Hematopoietic multipotent progenitor cell treated with erythropoietin and hydrocortisone succinate and interleukin-3 and kit ligand, for 4 days (in vitro differentiated cells): Measurements from ENCODE around the gene CXCL12.

ENCODE experiments used
- DNase-seq: peaks from one replicate; pipeline ENCODE4 v3.0.0-alpha.2; 2015

CXCL12 gene

DNA sequence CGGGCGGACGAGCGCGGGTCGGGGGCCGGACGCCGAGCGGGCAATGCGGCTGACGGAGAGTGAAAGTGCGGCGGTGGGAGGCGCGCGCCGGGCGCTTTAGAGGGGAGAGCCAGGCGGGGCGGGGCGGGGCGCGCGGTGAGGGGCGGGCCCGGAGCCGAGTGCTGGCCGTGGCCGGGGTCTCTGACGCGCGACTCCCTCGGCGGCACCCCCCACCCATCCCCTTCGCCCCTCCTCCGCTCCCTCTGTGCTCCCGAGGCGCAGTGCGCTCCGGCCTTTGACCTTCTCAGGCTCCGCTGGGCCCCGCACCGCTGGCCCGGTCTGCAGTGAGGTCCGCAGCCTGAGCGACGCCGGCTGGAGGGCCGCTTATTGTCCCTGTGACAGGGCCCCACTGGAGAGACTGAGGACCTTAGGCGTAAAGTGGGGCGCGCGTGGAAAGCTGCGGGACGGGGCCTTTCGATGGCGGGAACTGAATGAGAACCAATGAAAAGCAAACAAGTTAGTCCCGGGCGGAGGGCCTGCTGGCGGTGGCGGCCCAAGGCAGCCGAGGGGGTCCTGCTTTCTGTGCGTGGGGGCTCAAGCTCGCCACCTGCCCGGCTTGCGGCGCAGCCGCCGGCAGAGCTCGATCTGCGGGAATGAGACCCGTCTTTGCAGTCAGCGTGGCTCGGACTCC lies at the start of gene CXCL12:
Gene CXCL12 (minus strand): TSS at position 72 of the 670 bp plus-strand sequence. CDS start 92 bp downstream, outside the sequence.
- no peak for DNase-seq

- no peak for DNase-seq
These were observed 42.6 kb upstream of the CXCL12 start for GRCh38 chr10:44427479-44427878.

- DNase-seq, result no peak
These were observed 42.1 kb upstream of the CXCL12 start for GRCh38 chr10:44427037-44427436.

DNA sequence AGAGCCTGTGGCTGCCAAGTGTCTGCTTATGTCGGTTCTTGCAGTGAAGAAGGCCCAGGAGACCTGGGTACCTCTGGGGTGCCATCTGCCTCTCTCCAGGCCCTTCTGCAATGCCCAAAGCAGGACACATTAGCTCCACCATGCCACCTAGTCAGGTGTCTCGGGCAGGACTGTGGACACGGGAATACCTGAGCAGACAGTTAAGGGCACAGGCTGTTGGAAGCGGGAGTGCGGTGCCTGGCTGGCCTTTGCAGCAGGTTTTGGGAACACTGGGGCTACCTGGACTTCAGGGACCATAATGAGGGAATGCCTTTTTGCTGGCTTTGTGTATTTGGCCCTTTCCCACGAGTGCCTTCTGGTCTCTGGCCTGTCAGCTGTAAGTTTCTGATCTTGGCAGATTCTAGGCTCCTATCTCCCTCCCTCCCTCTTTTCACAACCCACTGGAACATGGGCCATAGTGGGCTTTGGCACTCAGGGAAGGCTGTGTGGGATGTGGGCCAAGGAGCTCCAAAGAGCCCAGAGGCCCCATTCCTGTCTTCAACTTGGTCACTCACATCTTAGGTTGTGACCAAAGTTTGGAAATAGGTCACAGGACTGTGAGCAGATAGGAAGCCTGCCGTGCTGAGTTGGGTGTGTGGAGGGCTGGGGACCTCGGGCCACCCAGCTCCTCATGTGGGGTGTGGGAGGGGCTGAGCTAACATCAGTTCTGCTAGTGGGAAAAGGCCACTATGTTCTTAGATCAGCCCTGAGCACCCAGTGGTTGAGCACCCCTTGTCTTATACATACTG lies 41.5 kb upstream of the CXCL12 start:
- no peak for DNase-seq

DNA sequence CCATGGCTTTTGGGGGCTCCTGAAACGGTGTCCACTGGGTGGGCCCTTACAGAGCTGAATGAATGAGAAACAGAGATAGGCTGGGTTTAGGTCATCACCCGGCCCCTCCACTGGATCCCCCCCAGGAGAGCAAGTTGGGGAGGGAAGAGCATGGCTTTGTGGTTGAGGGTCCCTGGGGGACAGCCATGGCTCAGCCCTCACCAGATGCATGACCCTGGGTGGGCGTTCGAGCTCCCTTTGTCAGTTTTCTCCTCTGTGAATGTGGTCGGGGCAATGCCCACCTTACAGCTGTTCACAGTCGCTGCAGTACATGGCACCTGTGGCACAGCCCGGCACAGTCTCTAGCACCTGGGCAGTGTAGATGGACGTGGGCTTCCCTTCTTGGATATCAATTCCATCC lies 40.6 kb upstream of the CXCL12 start:
- no peak for DNase-seq

DNA sequence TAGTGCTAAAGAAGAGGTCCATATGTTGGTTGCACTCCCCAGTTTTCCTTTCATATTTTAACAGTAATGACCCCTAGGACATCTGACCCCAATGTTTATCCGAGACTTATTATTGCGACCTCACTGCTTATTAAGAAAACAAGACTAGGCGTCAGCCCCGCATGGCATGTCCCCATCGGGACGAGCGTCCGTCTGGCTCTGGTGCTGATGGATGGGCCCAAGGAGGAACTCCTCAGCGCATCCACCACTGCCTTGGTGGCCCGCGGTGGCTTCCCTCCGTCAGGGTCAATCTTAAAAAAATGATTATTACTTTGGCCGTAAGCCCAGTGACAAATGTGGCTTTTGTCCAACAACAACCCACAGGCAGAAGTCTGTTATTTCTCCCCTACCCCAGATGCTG lies 40.1 kb upstream of the CXCL12 start:
- no peak for DNase-seq

DNA sequence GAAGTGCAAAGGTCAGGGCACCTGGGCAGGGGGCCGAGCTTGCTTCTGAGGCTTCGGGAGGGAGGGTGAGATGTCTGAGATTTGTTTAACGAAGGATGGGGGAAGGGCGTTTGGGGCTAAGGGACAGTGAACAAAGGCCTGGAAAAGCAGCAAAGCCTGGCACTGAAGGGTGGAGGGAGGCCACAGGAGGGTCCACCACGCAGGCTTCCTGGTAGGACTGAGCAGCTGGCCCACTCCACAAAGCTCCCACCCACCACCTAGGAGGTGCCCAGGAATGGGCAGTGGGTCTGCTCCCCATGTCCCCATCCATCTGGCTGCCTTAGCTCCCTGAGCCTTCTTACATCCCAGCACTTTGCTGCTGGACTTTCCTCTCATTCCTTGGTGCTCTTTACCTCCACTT lies 39.4 kb upstream of the CXCL12 start:
- no peak for DNase-seq

GRCh38 chr10:44422570-44423101 lies 37.7 kb upstream of the CXCL12 start:
- no peak for DNase-seq

- no peak for DNase-seq
These were observed 37.3 kb upstream of the CXCL12 start for GRCh38 chr10:44422153-44422552.

DNA sequence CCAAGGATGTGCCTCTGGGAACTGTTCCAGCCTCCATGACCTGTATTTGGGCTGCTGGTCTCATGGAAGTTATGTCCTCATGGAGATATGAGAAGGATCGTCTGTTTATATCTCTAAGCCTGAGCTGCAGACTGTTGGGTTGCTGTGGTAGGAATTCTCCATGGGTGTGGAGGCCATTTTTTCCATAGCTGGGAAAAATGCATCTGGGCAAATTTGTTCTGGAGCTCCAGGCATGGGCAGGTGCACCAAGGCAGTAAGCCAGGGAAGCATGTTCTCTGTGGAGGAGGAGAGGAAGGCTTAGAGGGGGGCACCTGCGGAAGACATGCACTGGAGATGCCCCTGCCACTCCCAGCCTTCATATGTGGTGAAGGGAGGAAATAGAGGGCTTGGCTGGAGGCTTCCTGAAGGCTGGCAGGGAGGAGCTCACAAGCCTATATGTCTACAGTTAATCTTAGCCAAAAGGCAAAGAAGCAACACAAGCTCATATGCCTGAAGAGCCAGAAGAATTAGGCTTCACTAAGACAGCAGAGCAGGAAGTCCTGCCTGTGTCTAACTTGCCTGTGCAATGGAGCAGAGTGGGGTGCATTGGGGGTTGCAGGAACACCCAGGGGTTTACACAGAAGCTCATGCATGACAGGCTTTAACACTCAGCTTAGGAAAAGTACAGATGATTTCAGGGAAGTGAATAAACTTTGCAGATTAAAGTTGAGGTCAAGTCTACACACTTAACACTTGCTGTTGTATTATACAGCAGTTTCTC lies 35.1 kb upstream of the CXCL12 start:
- no peak for DNase-seq

DNA sequence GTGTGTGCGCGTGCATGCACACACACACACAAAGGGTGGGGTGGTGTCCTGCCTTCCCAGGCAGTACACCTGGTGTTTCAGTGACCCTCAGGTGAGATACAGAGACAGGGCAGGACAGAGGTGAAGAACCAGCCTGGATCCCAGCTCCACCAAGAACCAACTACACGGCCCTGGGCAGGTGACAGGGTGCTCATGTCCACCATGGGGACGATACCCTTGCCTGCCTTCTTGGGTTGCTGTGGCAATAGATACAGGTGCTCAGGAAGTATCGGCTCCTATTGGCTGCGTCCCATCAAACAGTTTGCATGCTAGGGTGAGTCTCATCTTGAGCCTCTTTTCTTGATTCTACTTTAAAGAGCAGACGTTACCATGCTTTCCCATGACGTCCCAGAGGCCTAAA lies 33.7 kb upstream of the CXCL12 start:
- DNase-seq, result no peak

GRCh38 chr10:44417761-44418160 lies 32.9 kb upstream of the CXCL12 start:
- DNase-seq, result no peak

- no peak for DNase-seq
These were observed 32.0 kb upstream of the CXCL12 start for GRCh38 chr10:44416936-44417335.

- DNase-seq, result no peak
These were observed 31.3 kb upstream of the CXCL12 start for GRCh38 chr10:44416021-44416771.

GRCh38 chr10:44415121-44415520 lies 30.2 kb upstream of the CXCL12 start:
- no peak for DNase-seq

- DNase-seq, result peak; percentile 62
These were observed 28.5 kb upstream of the CXCL12 start for GRCh38 chr10:44413416-44413815.

DNA sequence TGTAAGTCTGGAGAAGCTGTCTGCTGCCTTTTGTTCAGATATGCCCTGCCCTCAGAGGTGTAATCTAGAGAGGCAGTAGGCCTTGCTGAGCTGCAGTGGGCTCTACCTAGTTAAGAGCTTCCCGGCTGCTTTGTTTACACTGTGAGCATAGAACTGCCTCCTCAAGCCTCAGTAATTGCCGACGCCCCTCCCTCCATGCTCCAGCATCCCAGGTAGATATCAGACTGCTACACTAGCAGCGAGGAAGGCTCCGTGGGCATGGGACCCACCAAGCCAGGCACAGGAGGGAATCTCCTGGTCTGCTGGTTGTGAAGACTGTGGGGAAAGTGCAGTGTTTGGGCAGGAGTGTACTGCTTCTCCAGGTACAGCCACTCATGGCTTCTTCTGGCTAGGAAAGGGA lies 26.4 kb upstream of the CXCL12 start:
- no peak for DNase-seq

- no peak for DNase-seq
These were observed 20.0 kb upstream of the CXCL12 start for GRCh38 chr10:44404741-44405437.

- DNase-seq, result no peak
These were observed 17.7 kb upstream of the CXCL12 start for GRCh38 chr10:44402465-44403195.

DNA sequence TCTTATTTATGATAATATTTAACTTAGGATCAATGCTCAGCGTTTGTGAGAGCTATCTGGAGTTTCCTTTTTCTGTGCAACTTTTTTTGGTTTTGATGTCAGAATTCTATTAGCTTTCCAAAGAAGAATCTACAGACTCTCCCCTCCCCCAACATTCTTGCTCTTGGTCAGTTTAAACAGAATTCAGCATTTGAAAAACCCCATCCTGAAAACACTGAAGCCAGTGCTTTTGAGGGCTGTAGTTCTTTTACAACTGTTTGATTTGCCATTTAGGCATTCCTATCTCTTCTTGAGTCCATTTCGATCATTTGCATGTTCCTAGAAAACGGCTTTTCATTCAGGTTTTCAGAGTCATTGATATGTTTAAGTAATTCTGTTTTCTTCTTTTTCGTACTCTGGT lies 15.6 kb upstream of the CXCL12 start:
- DNase-seq, result no peak
